GM18873 (cell line): ENCODE data around the gene AARS2.

Experiments used
- ATAC-seq: cut with Tn5 transposase; IDR thresholded peaks from one replicate; pipeline ENCODE4 v1.9.1; 2021; ENCODE audit warnings: mild to moderate bottlenecking, moderate library complexity, moderate number of reproducible peaks; ENCODE audit not compliant: unreplicated experiment, low FRiP score

AARS2 gene

DNA sequence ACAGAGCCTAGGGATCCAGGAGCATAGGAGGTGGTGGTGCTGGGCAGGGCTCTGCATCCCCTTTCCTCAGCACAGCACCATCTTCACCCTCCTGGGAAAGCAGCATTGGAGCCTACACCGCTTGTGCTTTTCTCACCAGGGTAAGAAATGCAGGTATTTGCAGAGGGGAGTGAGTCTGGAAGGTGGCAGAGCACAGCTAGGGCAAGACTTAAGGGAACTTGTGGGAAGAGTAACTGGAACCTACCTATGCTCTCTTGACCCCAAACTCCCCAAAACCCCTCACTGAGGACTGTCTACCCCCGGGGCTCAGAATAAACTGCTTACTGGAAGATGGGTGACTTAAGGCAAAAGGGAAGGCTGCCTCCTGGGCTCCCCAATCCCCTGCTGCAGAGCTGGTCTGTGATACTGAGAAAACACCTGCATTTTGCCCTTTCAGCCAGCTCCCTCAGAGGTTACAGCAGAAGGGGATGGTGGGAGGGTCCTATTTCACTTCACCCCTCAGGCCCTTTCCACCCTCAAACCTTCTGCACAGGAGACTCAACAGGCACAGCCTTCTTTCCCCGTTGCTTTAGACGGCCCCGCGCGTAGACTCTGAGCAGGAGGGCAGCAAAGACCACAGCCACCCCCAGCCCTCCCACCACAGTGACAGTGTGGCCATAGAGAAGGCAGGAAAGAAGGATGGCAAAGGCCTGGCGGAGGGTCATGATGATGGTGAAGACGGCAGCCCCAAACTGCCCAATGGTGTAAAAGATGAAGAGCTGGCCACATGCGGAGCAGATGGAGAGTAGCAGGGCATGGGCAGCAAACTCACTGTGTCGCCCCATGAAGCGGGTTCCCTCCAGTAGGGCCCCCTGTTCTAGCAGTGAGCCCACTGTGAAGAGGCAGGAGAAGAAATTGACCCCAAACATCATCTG lies 58.7 kb downstream of the AARS2 start:
- ATAC-seq: no peak

DNA sequence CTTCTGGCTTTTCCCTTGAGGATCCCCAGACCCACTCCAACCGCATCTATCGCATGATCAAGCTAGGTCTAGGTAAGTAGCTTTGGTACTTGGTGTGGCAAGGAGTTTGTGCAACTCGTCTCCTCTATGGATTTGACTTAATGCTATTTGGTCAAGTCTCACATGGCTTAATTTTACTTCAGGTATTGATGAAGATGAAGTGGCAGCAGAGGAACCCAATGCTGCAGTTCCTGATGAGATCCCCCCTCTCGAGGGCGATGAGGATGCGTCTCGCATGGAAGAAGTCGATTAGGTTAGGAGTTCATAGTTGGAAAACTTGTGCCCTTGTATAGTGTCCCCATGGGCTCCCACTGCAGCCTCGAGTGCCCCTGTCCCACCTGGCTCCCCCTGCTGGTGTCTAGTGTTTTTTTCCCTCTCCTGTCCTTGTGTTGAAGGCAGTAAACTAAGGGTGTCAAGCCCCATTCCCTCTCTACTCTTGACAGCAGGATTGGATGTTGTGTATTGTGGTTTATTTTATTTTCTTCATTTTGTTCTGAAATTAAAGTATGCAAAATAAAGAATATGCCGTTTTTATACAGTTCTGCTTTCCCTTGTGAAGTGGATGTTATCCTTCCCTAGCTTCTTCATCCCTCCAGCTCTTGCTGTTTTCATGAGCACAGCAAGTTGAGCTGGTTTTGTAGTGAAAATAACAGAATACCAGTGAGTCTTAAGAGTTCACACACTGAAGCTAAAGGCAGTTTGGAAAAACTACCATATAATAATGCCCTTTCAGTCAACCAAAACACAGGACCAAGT lies 59.6 kb downstream of the AARS2 start:
- no peak for ATAC-seq

DNA sequence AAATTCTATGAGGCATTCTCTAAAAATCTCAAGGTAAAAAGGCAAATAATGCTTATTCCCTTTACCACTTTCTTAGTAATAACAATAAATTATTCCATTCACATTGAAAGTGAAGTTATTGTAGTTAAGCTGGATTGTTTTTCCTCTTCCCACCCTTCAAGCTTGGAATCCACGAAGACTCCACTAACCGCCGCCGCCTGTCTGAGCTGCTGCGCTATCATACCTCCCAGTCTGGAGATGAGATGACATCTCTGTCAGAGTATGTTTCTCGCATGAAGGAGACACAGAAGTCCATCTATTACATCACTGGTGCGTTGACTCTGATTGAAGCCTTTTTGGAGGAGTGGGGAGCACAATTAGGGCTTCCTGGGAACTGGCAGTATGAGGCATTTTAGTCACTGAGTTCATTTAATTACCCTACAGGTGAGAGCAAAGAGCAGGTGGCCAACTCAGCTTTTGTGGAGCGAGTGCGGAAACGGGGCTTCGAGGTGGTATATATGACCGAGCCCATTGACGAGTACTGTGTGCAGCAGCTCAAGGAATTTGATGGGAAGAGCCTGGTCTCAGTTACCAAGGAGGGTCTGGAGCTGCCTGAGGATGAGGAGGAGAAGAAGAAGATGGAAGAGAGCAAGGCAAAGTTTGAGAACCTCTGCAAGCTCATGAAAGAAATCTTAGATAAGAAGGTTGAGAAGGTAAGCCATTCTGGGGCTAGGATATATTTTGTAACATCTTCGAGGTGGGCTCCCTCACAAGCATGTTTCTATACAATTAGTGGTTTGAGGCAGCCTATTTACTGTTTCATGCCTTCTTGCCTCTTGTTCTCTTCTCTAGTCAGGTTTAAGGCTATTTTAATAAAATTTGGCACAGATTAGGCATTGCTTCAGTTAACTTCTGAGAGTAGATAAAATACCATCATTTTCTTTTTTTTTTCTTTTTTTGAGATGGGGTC lies 61.3 kb downstream of the AARS2 start:
- no peak for ATAC-seq

DNA sequence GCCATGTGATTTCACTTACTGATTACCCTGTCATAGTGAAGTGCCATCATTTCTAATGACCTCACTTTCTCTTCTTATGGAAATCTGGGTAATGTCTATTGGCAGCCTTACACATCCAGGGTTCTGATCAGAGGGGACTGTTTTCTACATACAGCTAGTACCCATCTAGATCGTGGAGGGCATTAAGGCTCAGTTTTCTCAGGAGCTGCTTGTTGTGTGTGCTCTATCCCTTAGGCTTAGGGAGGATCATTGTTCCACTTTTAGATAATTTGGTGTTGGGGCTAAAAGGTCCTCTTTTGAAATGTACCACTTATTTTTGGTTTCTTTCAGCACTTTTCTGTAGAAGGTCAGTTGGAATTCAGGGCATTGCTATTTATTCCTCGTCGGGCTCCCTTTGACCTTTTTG lies 62.4 kb downstream of the AARS2 start:
- no peak for ATAC-seq

DNA sequence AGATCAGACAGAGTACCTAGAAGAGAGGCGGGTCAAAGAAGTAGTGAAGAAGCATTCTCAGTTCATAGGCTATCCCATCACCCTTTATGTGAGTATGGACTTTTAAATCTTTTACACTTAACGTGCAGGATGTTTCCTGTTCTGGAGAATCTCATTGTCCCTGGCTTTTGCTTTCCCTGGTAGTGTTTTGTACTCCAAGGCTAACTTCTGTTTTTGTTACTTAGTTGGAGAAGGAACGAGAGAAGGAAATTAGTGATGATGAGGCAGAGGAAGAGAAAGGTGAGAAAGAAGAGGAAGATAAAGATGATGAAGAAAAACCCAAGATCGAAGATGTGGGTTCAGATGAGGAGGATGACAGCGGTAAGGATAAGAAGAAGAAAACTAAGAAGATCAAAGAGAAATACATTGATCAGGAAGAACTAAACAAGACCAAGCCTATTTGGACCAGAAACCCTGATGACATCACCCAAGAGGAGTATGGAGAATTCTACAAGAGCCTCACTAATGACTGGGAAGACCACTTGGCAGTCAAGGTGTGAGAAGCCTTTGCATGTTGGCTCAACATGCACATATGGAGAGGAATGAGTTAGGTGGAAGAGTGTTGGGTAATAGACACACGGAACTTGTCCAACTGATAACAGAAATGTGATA lies 63.0 kb downstream of the AARS2 start:
- no peak for ATAC-seq
